GM18520 (cell line): Measurements from ENCODE around the gene EOLA2.
"Not testable (repeated sequence)": the region's sequence is repeated elsewhere in the genome, so short reads cannot be mapped to it uniquely, and the experiment has no call there.

Experiments used
- ATAC-seq: cut with Tn5 transposase; IDR thresholded peaks from one replicate; pipeline ENCODE4 v1.9.1; 2021; ENCODE audit not compliant: unreplicated experiment

Gene EOLA2

DNA sequence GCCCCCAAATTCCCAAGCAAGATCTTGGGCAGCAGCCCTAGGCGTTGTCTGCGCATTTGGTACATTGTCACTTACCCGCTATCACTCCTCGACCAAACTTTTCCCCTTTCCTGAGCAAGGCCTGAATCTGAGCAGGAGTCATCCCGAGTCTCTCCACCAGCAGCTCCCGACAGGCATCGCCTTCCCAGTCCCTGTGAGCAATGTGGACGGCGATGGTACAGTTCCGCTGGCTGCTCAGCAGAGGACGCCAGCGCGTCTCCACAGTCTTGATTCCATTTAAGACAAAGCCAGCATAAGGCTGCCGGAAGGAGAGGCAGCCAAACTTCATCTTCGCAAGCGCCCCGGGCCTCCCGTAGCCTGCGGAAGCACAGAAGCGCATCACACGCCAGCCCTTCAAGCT lies 4.7 kb downstream of the EOLA2 start:
- ATAC-seq, result not testable (repeated sequence)

DNA sequence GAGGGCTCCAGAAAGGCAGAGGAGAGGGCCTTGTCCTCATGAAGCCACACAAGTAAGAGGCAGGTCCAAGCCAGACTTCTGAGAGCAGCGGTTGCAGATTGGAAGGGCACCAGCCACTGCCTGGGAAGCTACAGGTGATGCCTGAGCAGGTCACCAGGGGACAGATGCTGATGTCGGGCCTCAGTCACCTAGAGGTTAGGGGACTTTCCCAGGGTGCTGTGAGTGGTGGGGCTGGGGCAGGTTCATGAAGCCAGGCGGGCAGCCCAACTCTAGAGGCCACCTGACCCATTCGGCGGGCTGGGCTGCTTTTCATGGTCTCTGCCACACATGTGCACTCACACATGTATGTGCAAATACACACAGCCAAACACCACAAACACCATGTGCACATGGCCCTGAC lies 5.3 kb downstream of the EOLA2 start:
- not testable (repeated sequence) for ATAC-seq

DNA sequence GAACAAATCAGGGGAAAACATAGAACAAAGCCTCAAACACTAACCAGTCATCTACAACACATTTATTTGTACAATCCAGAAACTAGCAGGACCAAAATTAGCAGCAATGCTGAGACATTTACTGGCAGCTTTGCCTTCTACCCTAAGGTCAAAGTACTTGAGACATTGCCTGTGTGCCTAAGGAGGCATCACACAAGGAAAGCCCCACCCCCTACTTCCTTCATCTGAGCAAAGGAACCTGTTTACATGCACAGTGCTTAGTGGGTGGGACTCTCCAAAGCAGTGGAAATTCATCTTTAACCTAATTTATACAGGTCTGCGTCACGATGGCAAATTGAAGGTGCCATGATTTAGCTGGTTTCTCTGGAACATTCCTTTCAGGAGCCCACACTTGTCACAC lies 6.1 kb downstream of the EOLA2 start:
- not testable (repeated sequence) for ATAC-seq

DNA sequence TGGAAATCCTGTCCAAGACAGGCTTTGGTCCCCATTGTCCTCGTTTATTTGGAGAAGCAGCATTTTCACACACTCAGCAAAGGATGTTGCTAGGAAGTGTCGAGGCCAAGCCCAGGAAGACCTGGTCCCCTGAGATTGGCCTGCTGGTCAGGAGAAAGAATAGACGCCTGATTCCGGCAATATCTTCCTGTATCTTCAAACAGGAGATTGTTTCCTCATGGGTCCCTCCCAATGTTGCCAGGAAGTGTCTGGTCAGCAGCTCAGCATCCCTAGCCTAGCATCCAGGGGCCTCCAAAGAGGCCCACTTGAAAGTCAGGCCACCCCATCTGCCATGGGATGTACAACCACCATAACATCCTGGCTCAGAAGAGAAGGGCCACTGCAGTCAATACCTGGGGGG lies 6.9 kb downstream of the EOLA2 start:
- ATAC-seq, result not testable (repeated sequence)

DNA sequence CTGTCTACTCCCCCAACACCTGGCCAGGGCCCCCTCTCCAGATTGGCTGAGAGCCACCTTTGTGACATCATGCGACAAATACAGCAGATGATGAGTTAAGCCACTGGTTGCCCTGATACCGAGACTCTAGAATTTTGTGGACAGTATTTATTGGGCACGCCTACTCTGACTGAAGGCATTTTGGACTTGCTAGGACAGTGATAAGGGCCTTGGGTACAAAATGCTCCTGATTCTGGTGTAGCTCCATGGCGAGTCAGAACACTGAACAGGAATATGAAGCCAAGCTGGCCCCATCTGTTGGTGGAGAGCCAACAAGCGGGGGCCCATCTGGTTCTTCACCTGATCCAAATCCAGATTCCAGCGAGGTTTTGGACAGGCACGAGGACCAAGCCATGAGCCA lies 8.9 kb downstream of the EOLA2 start, which contains the start of gene HSFX4:
HSFX4 (plus strand) TSS at position 174 of the 400 bp plus-strand sequence; CDS start at position 246, 72 bp downstream.
- ATAC-seq, result not testable (repeated sequence)

DNA sequence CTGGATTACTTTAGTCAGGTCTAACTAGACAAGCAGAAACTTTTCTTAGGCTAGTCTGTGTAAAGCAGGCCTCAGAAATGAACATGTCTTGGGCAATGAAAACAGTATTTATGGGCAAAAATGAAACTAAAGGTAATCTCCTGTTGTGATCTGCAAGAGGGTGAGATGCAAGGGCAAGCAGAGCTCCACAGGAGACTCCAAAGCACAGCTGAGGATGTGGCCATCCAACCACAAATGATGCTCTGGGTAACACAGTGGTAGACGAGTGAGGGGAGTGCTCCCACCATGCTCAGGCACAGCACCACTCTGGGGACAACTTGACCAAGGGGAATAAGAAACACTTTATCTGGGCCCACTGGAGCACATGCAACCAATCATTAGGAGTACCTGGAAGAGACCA lies 9.7 kb downstream of the EOLA2 start:
- ATAC-seq, result not testable (repeated sequence)

DNA sequence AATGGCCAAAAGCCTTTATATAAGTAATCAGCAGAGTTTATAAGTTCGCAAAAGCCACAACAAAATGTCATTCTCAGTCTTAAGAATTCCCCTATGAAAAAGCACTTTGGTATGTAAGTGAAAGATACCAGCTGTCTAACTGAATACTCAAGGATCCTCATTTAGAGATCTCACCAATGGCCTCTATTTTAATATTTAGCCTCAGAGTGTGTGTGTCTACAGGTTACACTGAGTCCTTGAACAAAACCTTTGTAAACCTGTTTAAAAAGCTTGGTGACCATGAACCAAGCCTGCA lies 10.4 kb downstream of the EOLA2 start:
- ATAC-seq, result peak; percentile 42

DNA sequence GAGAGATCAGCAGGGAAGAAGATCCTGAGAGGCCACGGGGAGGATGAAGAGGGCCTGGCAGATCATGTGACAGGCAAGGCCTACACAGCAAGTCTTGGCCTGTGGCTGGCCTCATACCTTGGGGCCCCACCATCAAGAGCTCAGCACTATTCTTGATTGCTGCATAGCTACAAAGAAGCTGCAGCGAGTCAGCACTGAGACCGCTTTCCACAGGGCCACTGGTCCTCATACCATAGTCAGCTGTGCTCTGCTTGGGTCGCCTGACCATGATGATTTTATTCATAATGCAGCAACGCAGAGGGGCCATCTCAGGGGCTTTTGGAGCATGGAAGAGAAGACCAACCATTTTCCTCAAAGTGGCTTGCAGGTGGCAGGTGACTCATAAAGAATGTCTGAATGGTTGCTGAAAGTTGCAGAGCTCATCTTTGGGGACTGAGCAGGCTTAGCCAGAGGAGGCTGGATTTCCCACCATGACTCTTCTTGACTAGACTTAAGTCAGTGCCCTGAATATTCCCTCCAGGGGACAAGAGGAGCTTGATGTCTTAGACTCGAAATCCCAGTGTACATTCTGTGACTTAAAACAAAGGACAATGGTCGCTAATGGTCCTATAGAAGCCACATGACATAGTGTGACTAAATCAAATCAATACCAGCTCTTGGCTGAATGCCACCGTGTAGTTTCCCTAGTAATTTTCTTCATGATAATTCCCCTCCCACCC lies 10.9 kb downstream of the EOLA2 start:
- ATAC-seq, result peak; percentile 32

DNA sequence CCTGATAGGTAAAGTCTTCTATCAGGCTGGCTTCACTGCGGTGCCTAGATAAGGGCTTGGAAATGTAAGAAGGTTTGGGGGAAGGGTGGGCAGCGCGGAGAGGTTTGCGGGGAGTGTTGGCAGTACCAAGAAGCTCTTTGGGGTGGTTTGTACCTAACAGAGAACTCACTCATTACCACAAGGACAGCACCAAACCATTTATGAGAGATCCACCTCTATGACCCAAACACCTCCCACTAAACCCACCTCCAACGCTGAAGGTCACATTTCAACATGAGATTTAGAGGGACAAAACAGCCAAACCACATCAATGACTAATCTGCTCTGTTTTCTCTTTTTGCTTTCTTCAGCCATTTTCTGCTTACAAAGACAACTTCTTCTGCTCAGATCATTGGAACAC lies 13.9 kb downstream of the EOLA2 start:
- not testable (repeated sequence) for ATAC-seq

DNA sequence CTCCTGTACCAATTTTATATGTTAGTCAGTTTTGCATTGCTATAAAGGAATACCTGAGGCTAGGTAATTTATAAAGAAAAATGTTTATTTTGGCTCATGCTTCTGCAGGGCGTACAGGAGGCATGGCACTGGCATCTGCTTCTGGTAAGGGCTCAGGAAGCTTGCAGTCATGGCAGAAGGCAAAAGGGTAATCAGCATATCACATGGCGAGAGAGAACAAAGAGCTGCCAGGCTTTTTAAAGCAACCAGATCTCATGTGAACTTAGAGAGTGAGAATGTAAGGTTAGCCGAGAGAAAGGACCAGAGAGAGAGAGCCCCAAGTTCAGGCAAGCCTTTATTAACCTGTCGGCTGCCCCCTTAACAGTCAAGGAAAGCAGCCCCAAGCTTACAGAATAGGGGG lies 14.5 kb downstream of the EOLA2 start:
- not testable (repeated sequence) for ATAC-seq

DNA sequence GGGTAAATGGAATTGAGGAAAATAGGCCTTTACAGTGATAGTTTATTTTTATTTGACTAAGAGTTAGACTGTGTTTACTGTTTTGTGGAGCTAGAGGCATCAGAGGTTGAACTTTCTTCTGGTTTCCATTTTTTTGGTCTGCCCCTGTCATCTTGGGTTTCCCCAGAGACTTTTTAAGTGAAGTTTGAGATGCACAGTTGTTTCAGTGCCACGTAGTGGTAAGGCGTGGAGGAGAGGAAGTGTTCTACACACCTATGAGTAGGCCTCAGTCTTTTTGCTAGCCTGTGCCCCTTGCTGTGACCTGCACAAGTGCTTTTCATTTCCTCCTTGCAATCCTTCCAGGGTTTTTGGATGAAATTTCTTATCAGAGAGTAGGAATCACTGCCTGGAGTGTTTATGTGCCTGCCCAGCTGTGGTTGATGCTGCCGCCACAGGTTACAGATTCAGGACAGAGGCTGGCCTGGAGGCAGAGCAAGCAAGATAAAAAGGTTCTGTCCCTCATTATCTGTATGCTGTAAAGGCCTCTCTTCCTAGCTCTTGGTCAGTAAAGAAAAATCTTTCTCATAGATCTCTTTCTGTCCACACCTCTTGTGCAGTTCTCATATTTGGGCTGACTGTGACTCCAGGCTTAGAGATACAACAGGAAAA lies 21.4 kb downstream of the EOLA2 start:
- peak; percentile 80 for ATAC-seq

DNA sequence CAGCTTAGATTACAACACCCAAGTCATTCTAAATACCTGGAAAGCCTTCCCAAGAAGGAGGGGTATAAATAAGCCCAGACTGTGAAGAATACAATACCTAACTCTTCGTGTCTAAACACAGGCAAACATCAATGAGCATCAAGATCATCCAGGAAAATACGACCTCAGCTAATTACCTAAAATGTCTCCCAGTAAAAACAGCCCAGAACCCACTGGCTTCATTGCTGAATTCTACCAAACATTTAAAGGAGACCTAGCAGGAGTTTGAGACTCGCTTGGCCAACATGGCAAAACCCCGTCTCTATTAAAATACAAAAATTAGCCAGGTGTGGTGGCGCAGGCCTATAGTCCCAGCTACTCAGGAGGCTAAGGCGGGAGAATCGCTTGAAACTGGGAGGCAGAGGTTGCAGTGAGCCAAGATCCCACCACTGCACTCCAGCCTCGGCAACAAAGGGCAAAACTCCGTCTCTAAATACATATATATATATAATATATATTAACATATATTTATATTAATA lies 28.1 kb downstream of the EOLA2 start:
- no peak for ATAC-seq

DNA sequence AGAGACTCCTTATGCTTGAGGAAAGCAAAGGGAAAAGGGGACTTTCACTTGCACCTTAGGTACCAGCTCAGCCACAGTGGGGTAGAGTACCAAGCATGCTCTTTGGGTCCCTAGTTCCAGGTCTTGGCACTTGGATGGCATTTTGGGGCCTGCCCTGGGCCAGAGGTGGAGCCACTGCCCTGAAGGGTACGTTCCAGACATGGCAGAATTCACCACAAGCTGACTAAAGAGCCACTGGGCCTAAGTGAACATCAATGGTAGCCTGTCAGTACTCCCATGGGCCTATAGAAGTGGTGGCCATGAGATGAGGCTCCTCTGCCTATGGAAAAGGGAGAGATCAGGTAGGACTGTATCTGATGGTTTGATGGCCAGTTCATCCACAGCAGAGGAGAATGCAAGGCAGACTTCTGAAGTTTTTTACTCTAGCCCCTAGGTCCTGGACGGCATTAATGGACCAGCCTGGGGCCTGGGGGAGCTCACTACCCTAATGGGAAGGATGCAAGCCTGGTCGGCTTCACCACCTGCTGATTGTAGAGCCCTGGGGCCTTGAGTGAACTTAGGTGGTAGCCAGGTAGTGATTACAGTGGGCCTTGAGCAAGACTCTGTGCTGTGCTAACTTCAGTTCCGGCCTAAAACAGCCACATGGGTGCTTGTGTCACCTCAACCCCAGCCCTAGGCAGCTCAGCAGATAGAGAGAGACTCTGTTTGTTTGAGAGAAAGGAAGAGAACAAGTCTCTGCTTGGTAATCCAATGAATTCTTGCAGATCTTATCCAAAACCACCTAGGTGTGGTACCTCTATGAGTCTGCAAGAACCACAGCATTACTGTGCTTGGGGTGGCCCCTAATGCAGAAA lies 28.7 kb downstream of the EOLA2 start:
- ATAC-seq, result no peak

DNA sequence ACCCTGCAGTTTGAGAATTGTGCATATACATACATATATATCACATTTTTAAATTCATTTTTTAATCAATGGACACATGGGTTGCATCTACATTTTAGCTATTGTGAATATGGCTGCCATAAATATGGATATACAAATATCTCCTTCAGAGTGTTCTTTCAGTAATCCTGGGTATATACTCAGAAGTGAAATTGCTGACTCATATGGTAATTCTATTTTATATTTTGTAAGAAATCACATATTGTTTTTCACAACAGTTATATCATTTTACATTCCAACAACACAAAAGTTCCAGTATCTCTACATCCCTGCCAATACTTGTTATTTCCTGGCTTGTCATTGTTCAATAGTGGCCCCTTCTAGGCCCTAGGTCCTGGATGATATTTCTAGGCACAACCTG lies 29.6 kb downstream of the EOLA2 start:
- ATAC-seq, result no peak

DNA sequence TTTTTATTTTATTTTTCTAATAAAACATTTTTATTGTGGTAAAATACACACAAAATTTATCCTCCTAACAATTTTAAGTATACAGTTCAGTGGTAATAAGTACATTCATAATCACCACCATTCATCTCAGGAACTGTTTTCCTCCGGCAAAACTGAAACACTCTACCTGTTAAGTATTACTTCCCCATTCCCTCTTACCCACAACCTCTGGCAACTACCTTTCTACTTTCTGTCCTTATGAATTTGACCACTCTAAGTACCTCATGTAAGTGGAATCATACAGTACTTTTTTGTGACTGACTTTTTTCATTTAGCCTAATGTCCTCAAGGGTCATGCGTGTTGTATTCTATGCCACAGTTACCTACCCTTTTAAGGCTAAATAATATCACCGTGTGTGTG lies 30.0 kb downstream of the EOLA2 start:
- ATAC-seq, result peak; percentile 37

DNA sequence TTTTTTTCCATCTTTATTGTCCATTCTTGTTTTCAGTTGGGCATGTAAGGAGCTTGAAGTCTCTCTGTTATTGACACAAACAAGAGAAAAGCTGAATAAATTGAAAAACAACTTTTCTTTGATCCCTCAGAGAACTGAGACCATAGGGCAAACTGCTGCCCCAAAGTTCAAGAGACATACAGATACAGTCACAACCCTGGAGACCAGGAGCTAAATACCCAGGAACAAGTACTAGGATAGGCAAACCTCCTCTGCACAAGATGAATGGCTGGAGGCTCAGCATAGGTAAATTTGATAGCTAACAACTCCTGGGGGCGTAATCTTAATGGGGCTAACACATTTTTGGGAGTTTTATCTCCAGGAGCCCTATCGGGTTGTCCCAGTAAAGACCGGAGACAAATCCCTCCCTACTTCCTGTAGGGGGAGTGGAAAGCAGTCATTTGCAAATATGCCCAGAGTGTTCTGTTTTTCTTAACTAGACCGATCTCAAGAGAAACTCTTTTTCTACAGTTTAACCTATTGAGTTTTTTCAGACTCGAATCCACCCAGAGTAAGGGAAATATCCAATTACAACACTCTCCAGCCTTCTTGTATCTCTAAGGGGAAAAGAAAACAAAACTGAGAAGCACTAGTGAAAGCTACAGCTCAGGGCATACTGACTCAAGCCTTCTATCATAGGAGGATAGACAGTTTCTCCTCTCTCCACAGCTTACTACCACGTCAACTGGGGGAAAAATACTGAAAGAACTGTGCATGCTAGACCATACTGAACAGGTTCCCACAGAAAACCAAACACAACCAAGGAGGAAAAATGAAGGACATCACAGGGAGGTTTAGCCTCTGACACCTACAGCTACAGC lies 34.2 kb downstream of the EOLA2 start:
- ATAC-seq, result peak; percentile 54

DNA sequence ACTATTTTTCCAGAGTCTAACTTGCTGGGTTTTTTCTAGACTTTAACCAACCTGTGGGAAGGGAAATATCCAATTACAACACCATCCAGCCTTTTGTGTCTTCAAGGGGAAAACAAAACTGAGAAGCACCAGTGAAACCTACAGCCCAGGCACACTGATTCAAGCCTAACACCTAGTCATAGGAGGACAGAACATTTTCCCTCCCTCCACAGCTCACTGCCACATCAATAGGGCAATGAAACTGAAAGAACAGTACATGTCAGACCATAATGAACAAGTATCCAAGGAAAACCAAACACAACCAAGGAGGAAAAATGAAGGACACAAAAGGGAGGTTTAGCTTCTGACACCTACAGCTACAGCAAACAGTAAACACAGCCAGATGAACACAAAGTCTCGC lies 39.7 kb downstream of the EOLA2 start:
- no peak for ATAC-seq

DNA sequence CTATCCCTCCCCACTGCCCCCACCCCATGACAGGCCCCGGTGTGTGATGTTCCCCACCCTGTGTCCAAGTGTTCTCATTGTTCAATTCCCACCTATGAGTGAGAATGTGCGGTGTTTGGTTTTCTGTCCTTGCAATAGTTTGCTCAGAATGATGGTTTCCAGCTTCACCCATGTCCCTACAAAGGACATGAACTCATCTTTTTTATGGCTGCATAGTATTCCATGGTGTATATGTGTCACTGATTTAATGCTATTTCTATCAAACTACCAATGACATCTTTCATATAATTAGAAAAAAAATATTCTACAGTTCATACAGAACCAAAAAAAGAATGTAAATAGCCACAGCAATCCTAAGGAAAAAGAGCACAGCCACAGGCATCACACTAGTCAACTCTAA lies 47.5 kb downstream of the EOLA2 start:
- ATAC-seq, result not testable (repeated sequence)
